ENCODE data around the gene TXLNA. TPM values are rescaled to one million over a fixed set of nuclear protein-coding genes. Genes with fewer than 3 reads are reported as not detected.

The TXLNA gene
- total RNA-seq, 1 donor from 2014 or later, result 37.2 TPM

- H3K9ac ChIP-seq, result no peak overlapping the region
- H3K9me3 Mint-ChIP-seq, result no peaks in the 10 kb centered on the region
- no peak overlapping the region for H3K4me2 ChIP-seq
- no peak overlapping the region for H3K4me3 ChIP-seq
- H3F3A ChIP-seq (ENCODE audit: low read depth), result peaks cover 13% of the 10 kb centered on the region
- H3K27ac ChIP-seq, result peak overlapping the region; percentile 53
- H3K79me2 ChIP-seq (ENCODE audit: low read depth), result peaks cover 8% of the 10 kb centered on the region
- TF ChIP-seq EZH2 (IDR thresholded peaks at IDR 0.05) (no peak), EZH2phosphoT487 (IDR thresholded peaks at IDR 0.05) (no peak)
- TF ChIP-seq, protein P1, sequence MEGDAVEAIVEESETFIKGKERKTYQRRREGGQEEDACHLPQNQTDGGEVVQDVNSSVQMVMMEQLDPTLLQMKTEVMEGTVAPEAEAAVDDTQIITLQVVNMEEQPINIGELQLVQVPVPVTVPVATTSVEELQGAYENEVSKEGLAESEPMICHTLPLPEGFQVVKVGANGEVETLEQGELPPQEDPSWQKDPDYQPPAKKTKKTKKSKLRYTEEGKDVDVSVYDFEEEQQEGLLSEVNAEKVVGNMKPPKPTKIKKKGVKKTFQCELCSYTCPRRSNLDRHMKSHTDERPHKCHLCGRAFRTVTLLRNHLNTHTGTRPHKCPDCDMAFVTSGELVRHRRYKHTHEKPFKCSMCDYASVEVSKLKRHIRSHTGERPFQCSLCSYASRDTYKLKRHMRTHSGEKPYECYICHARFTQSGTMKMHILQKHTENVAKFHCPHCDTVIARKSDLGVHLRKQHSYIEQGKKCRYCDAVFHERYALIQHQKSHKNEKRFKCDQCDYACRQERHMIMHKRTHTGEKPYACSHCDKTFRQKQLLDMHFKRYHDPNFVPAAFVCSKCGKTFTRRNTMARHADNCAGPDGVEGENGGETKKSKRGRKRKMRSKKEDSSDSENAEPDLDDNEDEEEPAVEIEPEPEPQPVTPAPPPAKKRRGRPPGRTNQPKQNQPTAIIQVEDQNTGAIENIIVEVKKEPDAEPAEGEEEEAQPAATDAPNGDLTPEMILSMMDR (IDR thresholded peaks at IDR 0.05), result no peak
- H3K4me1 Mint-ChIP-seq, result peaks cover 6% of the 10 kb centered on the region
- no peak overlapping the region for H3K4me3 Mint-ChIP-seq
- DNase-seq (ENCODE audit: low spot score), result no peak
- peaks cover 3% of the 10 kb centered on the region for H4K20me1 ChIP-seq (ENCODE audit: low read depth)
- no peaks in the 10 kb centered on the region for H3K27me3 ChIP-seq
- peaks cover 3% of the 10 kb centered on the region for H3K36me3 ChIP-seq
- H3K36me3 Mint-ChIP-seq, result peaks cover 16% of the 10 kb centered on the region
- H3K27ac Mint-ChIP-seq, result peak overlapping the region; percentile 86
- H2AFZ ChIP-seq (replicated peaks), result no peak overlapping the region
- H3K9me3 ChIP-seq (ENCODE audit: low read depth), result no peaks in the 10 kb centered on the region
- peaks cover 3% of the 10 kb centered on the region for H3K27me3 Mint-ChIP-seq (ENCODE audit: insufficient read depth, low read depth)
- peaks cover 3% of the 10 kb centered on the region for H3K4me1 ChIP-seq
Measured at GRCh38 chr1:32232558-32233304, 53.3 kb downstream of the TXLNA start.

DNA sequence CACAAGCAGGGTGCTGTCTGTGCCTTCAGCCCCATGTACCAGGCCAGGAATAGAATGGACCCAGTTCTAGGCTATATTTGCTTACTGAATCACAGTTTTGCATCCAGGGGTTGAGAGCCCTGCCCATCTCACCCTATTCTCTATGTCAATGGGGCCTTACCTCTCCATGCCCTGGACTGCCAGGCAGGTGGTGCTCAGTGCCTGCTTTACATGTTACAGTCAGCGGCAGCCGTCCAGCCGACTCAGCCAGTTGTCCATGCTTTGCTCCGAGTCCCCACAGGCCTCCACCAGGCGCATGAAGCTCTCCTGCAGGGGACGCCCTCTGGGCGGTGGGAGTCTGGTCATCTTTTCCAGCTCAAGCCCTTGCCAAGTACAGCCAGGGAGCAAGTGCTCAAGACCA lies 55.3 kb downstream of the TXLNA start:
- Histone ChIP-seq H3K36me3 (peaks cover under 1% of the 10 kb centered on the region), H3K27ac (no peak overlapping the region), H3K9ac (no peak overlapping the region), H3K4me1 (peaks cover 14% of the 10 kb centered on the region), H4K20me1 (ENCODE audit: low read depth) (peaks cover 3% of the 10 kb centered on the region), H3F3A (ENCODE audit: low read depth) (peaks cover 20% of the 10 kb centered on the region), H3K4me2 (no peak overlapping the region), H3K79me2 (ENCODE audit: low read depth) (peaks cover 27% of the 10 kb centered on the region), H2AFZ (replicated peaks) (no peak overlapping the region), H3K4me3 (no peak overlapping the region), H3K9me3 (ENCODE audit: low read depth) (no peaks in the 10 kb centered on the region), H3K27me3 (no peaks in the 10 kb centered on the region)
- Mint-ChIP-seq H3K9me3 (no peaks in the 10 kb centered on the region), H3K27ac (no peak overlapping the region), H3K4me3 (no peak overlapping the region), H3K27me3 (ENCODE audit: insufficient read depth, low read depth) (peaks cover 3% of the 10 kb centered on the region), H3K36me3 (peaks cover 5% of the 10 kb centered on the region), H3K4me1 (peaks cover 14% of the 10 kb centered on the region)
- DNase-seq (ENCODE audit: low spot score), result no peak
- TF ChIP-seq, protein P1 (IDR thresholded peaks at IDR 0.05), result no peak
- TF ChIP-seq EZH2phosphoT487 (IDR thresholded peaks at IDR 0.05), result no peak
- TF ChIP-seq EZH2 (IDR thresholded peaks at IDR 0.05), result no peak

DNA sequence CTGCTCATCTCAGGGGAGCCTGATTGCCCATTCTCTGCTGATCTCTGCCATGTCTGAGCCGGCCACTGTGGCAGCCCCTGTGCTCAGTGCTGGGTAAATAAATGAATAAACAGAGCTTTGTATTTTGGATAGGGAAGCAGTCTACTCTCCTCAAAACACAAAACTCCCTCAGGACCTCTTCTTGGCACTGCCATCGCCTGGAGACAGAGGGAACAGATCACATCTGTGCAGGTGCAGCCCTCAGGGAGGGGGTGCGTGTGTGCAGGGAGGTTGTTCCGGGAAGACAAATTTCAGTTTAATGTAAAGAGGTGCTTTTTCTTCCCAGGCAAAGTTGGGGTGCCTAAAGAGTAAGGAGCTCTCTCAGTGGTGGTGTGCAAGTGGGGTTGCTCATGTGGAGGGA lies 59.9 kb downstream of the TXLNA start:
- Mint-ChIP-seq H3K36me3 (peaks cover 3% of the 10 kb centered on the region), H3K4me1 (peaks cover 24% of the 10 kb centered on the region), H3K27ac (no peak overlapping the region), H3K4me3 (peak overlapping the region; percentile 91), H3K27me3 (ENCODE audit: insufficient read depth, low read depth) (peaks cover 7% of the 10 kb centered on the region), H3K9me3 (no peaks in the 10 kb centered on the region)
- peak; percentile 49 for DNase-seq (ENCODE audit: low spot score)
- Histone ChIP-seq H3K9ac (no peak overlapping the region), H4K20me1 (ENCODE audit: low read depth) (peaks cover 3% of the 10 kb centered on the region), H3K4me3 (peak overlapping the region; percentile 65), H3K4me2 (peak overlapping the region; percentile 97), H2AFZ (replicated peaks) (peak overlapping the region; percentile 66), H3K79me2 (ENCODE audit: low read depth) (peaks cover 36% of the 10 kb centered on the region), H3K9me3 (ENCODE audit: low read depth) (no peaks in the 10 kb centered on the region), H3F3A (ENCODE audit: low read depth) (peaks cover 41% of the 10 kb centered on the region), H3K36me3 (no peaks in the 10 kb centered on the region), H3K27me3 (no peaks in the 10 kb centered on the region), H3K4me1 (peaks cover 28% of the 10 kb centered on the region), H3K27ac (no peak overlapping the region)
- TF ChIP-seq EZH2 (IDR thresholded peaks at IDR 0.05) (no peak), EZH2phosphoT487 (IDR thresholded peaks at IDR 0.05) (no peak)
- TF ChIP-seq, protein P1 (IDR thresholded peaks at IDR 0.05), result no peak
